Body of pancreas (tissue), 4 donors: Measurements from ENCODE around the gene COL23A1.

Experiments
- CTCF ChIP-seq, 7 experiments: fragments of 450-650 bp in 4 of 7; fragments of 200-600 bp in 3 of 7; sonication (generic) in 3 of 7; IDR thresholded peaks; one replicate each; pipeline ENCODE4 v1.5.1; 2016 to 2019; ENCODE audit warnings: antibody characterized with exemption in 7 of 7
- POLR2A ChIP-seq, 3 donors: fragments of 450-650 bp; IDR thresholded peaks; one replicate each; pipeline ENCODE4 v1.6.1; 2016; ENCODE audit warnings: antibody characterized with exemption in 3 of 3, mild to moderate bottlenecking in 2 of 3

GRCh38 chr5:178488696-178489095 is 101.5 kb downstream of the COL23A1 start:
- no peak for TF ChIP-seq CTCF (IDR thresholded peaks at IDR 0.05)
- no peak for TF ChIP-seq POLR2A (IDR thresholded peaks at IDR 0.05)
